ENCODE data around the gene NRBP1.
A peak's percentile ranks its signal among the peaks of the same experiment; 100 is the strongest.

The NRBP1 gene

GRCh38 chr2:27428213-27428977 lies at the start of gene NRBP1:
NRBP1 (plus strand) TSS chr2:27428631; CDS start chr2:27433274, 4,643 bp downstream.
- DNase-seq (ENCODE audit: low read depth in 3 of 3): peak; percentile 80 to 93 (median 88)

- no peak for DNase-seq (ENCODE audit: low read depth in 3 of 3)
Observed at GRCh38 chr2:27378809-27379290, 49.6 kb upstream of the NRBP1 start.

- no peak for DNase-seq (ENCODE audit: low read depth in 3 of 3)
Observed at GRCh38 chr2:27379383-27379835, 49.0 kb upstream of the NRBP1 start.

GRCh38 chr2:27379836-27380625 lies 48.4 kb upstream of the NRBP1 start:
- peak in 1 of 3 donors; percentile 52 for DNase-seq (ENCODE audit: low read depth in 3 of 3)

- DNase-seq (ENCODE audit: low read depth in 3 of 3): peak; percentile 73 to 86 (median 86)
Observed at GRCh38 chr2:27380626-27381545, 47.5 kb upstream of the NRBP1 start, which contains the start of gene ZNF513. ZNF513 (minus strand) TSS chr2:27380734; CDS start chr2:27380526, 208 bp downstream.

- no peak for DNase-seq (ENCODE audit: low read depth in 3 of 3)
Observed at GRCh38 chr2:27381577-27382181, 46.8 kb upstream of the NRBP1 start.

- no peak for DNase-seq (ENCODE audit: low read depth in 3 of 3)
Observed at GRCh38 chr2:27390822-27391679, 37.4 kb upstream of the NRBP1 start.

GRCh38 chr2:27393225-27393624 lies 35.2 kb upstream of the NRBP1 start:
- DNase-seq (ENCODE audit: low read depth in 3 of 3): no peak

- DNase-seq (ENCODE audit: low read depth in 3 of 3): no peak
Observed at GRCh38 chr2:27398962-27399361, 29.5 kb upstream of the NRBP1 start.

GRCh38 chr2:27400348-27401135 lies 27.9 kb upstream of the NRBP1 start:
- DNase-seq (ENCODE audit: low read depth in 3 of 3): no peak

- no peak for DNase-seq (ENCODE audit: low read depth in 3 of 3)
Observed at GRCh38 chr2:27407798-27408491, 20.5 kb upstream of the NRBP1 start.

GRCh38 chr2:27408601-27409320 lies 19.7 kb upstream of the NRBP1 start:
- DNase-seq (ENCODE audit: low read depth in 3 of 3): no peak

- peak; percentile 94 to 98 (median 95) for DNase-seq (ENCODE audit: low read depth in 3 of 3)
Observed at GRCh38 chr2:27409321-27410073, 18.9 kb upstream of the NRBP1 start, which contains the start of gene PPM1G. PPM1G (minus strand) TSS chr2:27409591; CDS start chr2:27409422, 169 bp downstream.

- no peak for DNase-seq (ENCODE audit: low read depth in 3 of 3)
Observed at GRCh38 chr2:27412419-27413152, 15.8 kb upstream of the NRBP1 start.

- no peak for DNase-seq (ENCODE audit: low read depth in 3 of 3)
Observed at GRCh38 chr2:27416151-27416550, 12.3 kb upstream of the NRBP1 start.

- no peak for DNase-seq (ENCODE audit: low read depth in 3 of 3)
Observed at GRCh38 chr2:27420996-27421395, 7.4 kb upstream of the NRBP1 start.
